HG02981 (cell line): ENCODE measurements around the gene GRAPL.
"Not testable (repeated sequence)": the region's sequence is repeated elsewhere in the genome, so short reads cannot be mapped to it uniquely, and the experiment has no call there.

ENCODE experiments used
- ATAC-seq: cut with Tn5 transposase; IDR thresholded peaks from one replicate; pipeline ENCODE4 v1.9.1; 2021; ENCODE audit warnings: mild to moderate bottlenecking, moderate library complexity; ENCODE audit not compliant: unreplicated experiment

Gene GRAPL

GRCh38 chr17:19127148-19127980 lies at the start of gene GRAPL:
TSS of gene GRAPL (plus strand) at chr17:19127589. CDS start at chr17:19127620, 31 bp downstream.
- not testable (repeated sequence) for ATAC-seq

DNA sequence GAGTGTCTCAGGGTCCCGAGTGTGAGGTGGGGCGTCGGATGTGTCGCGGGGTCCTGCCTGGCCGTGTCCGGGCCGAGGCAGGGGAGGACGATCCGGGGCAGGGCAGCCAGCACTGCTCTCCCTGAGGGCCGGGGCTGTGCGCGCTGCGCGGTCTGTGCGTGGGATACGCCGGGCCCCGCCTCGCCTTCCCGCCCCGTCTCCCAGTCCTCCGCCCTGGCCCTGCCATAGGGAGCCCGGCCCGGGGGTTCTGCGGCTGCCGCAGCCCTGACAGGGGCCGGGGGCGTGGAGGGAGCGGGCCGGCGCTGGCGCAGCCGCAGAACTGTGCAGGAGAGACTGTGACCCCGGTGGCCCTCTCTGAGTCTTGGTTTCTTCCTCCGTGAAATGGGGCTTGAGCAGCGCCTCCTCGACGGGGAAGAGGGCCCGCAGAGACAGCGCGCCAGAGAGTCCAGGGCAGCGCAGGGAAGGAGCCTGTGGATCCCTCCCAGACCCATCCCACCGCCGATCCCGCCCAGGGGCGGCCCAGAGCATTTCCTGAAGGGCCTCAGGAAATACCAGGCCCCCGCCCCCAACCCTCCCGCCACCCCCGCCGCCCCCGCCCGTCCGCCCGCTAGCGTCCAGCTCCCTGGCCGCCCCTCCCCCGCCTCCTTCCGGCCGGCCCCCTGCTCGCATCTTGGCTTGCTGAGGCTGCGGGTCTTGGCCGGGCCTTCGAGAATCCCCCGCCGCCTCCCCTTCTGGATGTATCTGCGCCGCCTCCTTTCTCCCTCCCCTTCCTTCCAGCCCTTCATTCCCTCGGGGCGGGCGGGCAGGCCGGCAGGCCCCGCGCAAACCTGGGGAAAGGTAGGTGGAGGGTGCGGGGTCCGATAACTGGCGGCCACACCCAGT lies 38.3 kb upstream of the GRAPL start:
- not testable (repeated sequence) for ATAC-seq

DNA sequence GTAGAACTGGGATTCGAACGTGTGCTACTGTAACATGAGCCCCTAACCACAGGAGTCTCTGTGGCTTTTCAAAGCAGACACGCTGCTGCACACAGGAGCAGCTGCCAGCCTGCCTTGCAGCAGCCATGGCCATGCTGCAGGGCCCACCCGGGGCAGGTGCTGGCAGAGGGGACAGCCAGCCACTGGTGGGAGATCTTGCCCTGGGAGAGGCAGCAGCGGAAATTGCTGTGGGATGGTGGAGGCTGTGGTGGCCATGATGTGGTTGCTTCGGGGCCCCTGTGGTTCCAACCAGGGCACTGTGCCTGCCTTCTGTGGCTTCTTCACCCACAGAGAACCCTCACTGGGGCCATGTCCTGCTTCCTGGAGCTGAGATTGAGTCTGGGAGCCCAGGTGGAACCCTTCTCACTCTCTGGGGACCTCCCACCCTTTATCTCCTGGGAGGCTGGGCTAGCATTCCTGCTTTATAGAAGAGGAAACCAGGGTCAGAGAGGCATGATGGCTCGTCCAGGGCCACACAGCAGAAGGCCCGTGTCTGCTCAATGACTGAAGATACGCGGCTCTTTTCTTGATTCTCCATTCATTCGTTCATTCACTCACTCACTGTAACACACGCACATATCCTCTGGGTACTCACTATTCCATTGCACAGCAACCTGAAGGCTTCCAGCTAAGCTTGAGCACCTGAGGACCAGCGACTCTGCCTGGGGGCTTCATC lies 37.2 kb upstream of the GRAPL start:
- ATAC-seq, result not testable (repeated sequence)

- not testable (repeated sequence) for ATAC-seq
Measured at GRCh38 chr17:19092737-19093683, 34.4 kb upstream of the GRAPL start.

DNA sequence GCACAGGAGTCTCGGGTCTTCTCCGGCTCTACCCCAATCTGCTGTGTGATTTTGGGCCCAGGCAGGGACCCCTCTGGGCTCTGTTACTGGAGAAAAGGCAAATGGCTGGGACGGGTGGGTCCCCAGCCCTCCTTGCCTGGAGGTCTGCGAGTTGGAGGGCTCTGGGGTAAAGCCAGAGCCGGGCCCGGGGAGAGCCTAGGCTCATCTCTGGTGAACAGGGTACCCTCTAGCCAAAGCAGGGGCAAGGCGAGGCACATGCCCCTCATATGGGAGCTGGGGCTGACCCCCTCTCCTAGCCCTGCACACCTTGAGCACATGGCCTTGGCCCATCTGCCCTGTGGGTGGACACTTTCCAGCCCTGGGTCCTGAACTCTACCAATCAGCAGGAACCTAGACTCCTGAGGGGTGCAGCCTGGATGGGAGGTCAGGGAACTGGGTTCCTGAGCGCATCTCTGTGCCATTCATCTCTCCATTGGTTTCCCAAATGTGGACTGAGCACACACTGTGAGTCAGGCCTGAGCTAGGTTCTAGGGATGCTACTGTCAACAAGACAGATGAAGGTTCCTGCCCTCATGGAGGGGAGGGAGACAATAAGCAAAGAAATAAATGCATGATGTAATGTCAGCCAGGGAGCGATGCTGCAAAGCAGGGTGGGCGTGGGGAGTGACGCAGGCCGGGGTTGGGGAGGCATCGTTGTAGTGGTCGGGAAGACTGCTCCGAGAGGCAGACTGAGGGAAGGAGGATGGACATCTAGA lies 33.5 kb upstream of the GRAPL start:
- not testable (repeated sequence) for ATAC-seq

DNA sequence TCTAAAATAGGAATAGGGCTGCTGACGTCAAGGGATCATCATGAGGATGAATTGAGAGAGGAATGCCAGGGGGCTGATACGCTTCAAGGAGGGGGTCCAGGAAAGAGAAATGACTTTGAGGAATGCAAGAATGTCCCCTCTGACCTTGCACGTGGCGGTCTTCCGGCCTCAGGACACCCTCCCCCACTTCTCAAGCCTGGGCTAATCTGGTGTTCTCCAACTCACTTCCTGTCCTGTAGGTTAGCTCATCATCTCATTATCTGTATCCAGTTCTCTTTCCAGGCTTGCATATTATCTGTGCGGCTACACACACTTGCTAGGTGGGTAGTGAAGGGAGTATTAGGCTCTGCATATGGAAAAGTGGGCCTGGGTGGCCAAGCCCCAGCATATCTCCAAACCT lies 18.9 kb upstream of the GRAPL start:
- ATAC-seq, result not testable (repeated sequence)

DNA sequence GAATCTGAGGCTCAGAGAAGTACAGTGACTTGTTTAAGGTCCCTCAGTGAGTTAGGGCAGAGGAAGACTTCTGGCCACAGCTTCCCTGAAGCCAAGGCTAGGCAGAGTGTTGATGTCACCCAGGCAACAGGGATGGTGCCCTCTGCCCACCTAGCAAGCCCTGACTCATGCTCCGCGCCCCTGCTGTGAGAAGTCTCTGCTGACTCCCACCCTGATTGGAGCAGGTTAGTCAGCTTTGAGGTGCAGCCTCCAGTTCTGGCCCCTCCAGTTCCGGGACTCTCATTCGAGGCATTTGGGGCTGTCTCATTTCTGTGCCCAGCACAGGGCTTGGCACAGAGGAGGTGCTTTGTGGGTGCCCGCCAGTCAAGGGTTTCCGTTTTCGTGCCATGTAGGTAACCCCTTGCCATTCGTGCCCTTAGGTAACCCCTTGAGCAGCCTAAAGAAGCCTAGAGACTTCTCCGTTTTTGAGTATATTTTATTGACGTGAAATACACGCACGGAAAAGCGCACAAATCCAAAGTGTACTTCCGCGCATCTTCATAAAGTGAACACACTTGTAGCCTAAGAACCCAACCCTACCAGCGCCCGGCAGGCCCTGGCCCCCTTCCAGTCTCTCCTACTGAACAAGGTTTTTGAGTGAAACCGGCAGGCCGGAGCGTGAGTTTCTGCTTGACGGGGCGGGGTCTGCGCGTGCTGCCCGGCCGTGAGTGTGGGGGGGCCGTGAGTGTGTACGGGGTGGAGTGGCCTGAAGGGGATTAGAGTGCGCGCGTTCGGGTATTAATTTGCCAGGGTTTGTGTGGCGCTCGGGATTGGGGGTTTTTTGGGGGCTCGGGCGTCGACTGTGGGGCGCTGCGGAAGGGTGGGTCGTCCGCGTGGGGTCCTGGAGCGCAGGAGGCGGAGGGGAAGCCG lies 16.9 kb upstream of the GRAPL start:
- ATAC-seq, result not testable (repeated sequence)

- ATAC-seq, result peak; percentile 54
Measured at GRCh38 chr17:19111111-19111711, 16.2 kb upstream of the GRAPL start.

DNA sequence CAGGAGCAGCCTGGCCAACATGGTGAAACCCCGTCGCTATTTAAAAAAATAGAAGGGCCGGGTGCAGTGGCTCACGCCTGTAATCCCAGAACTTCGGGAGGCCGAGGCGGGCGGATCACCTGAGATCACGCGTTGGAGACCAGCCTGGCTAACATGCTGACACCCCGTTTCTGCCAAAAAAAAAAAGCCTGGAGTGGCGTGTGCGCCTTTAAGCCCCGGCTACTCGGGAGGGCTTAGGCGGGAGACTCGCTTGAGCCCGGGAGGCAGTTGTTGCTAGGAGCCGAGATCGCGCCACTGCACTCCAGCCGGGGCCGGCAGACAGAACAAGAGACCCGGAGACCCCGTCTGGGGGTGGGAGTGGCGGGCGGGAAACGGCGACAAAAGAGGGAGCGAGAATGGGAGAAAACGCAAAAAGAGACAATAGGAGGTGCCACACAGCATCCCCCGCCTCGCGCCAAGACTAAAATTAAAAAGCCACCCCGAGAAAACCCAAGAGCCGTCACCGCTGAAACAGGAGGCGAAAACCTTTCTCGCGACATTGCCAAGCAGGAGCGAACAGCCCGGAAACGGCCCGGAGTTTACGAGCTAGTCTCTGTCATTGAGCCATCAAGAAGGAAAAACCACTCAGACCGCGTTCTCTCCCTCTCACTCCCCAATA lies 15.5 kb upstream of the GRAPL start:
- ATAC-seq, result not testable (repeated sequence)

- ATAC-seq, result not testable (repeated sequence)
Measured at GRCh38 chr17:19112459-19112826, 14.9 kb upstream of the GRAPL start.

GRCh38 chr17:19118695-19119094 lies 8.7 kb upstream of the GRAPL start:
- not testable (repeated sequence) for ATAC-seq

- not testable (repeated sequence) for ATAC-seq
Measured at GRCh38 chr17:19125289-19125688, 2.1 kb upstream of the GRAPL start.

- not testable (repeated sequence) for ATAC-seq
Measured at GRCh38 chr17:19129500-19129899, 2.1 kb downstream of the GRAPL start.

DNA sequence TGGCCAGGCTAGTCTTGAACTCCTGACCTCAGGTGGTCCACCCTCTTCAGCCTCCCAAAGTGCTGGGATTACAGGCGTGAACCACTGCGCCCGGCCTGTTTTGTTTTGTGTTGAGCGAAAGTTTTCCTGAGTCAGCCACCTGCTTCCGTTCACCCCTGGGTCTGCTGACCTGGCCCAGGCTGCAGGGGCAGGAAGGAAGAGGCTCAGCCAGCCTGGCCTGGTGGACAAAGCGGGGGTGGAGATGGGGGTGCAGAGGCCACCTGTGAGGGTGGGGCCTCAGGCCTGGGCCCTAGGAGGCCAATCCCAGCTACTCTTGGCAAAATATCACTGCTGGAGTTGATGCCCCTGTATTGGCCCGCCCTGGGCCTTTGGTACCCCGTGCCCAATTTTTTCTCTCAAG lies 3.7 kb downstream of the GRAPL start:
- not testable (repeated sequence) for ATAC-seq

GRCh38 chr17:19131772-19132171 lies 4.4 kb downstream of the GRAPL start:
- not testable (repeated sequence) for ATAC-seq

GRCh38 chr17:19133793-19134192 lies 6.4 kb downstream of the GRAPL start:
- not testable (repeated sequence) for ATAC-seq

DNA sequence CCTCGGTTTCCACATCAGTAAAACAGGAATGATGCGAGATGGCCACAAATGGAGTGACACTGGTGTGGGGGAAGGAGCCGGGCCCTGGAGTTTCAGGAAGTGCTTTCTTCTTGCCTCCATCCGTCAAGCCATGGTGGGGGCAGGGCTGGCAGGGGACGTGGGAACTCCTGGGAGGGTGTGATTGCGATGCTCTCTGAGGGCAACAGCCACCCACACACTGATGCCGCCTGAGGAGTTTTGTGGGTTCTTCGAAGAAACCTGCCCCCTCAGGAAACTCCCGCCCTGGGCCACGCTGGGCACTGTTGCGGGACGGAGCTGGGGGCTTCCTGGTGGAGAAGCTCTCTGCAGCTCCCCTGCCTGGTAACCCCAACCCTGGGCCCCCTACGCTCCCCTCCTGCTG lies 8.0 kb downstream of the GRAPL start:
- ATAC-seq, result not testable (repeated sequence)
